CD4-positive, alpha-beta T cell treated with Interleukin-10 for 1 hour (primary cell): ENCODE data around the gene FAM120AOS.

Source experiments
- DNase-seq: peaks from one replicate; pipeline ENCODE4 v3.0.0-alpha.2; 2020

FAM120AOS gene

GRCh38 chr9:93436655-93437407 lies 16.6 kb downstream of the FAM120AOS start:
- DNase-seq: no peak

- no peak for DNase-seq
Measured at GRCh38 chr9:93436218-93436617, 17.2 kb downstream of the FAM120AOS start.

GRCh38 chr9:93435386-93435785 lies 18.0 kb downstream of the FAM120AOS start:
- no peak for DNase-seq

GRCh38 chr9:93434056-93434455 lies 19.3 kb downstream of the FAM120AOS start:
- no peak for DNase-seq

GRCh38 chr9:93432964-93433363 lies 20.4 kb downstream of the FAM120AOS start:
- no peak for DNase-seq

GRCh38 chr9:93431539-93432105 lies 21.8 kb downstream of the FAM120AOS start:
- no peak for DNase-seq

GRCh38 chr9:93427655-93428379 lies 25.6 kb downstream of the FAM120AOS start:
- no peak for DNase-seq

- no peak for DNase-seq
Measured at GRCh38 chr9:93422977-93423616, 30.3 kb downstream of the FAM120AOS start.

- DNase-seq: no peak
Measured at GRCh38 chr9:93419023-93419422, 34.4 kb downstream of the FAM120AOS start.

- no peak for DNase-seq
Measured at GRCh38 chr9:93417538-93417937, 35.8 kb downstream of the FAM120AOS start.

GRCh38 chr9:93416530-93417235 lies 36.7 kb downstream of the FAM120AOS start:
- no peak for DNase-seq

GRCh38 chr9:93415176-93415690 lies 38.1 kb downstream of the FAM120AOS start:
- no peak for DNase-seq

- no peak for DNase-seq
Measured at GRCh38 chr9:93413530-93413929, 39.9 kb downstream of the FAM120AOS start.

GRCh38 chr9:93406371-93406770 lies 47.0 kb downstream of the FAM120AOS start:
- DNase-seq: no peak

GRCh38 chr9:93398471-93398870 lies 54.9 kb downstream of the FAM120AOS start:
- DNase-seq: no peak

GRCh38 chr9:93397661-93398373 lies 55.6 kb downstream of the FAM120AOS start:
- DNase-seq: no peak
